ENCODE data around the gene LEAP2.

GRCh38 chr5:132871459-132872284, 1.8 kb upstream of the LEAP2 start:
- TF ChIP-seq CTCF (IDR thresholded peaks at IDR 0.05) (no peak), POLR2AphosphoS5 (IDR thresholded peaks at IDR 0.05) (no peak), POLR2A (IDR thresholded peaks at IDR 0.05) (no peak), EP300 (IDR thresholded peaks at IDR 0.05; ENCODE audit: low read depth) (no peak)
